GM12891 (cell line): ENCODE measurements around the gene ALG11.

Experiments
- PAX5 ChIP-seq: IDR thresholded peaks from 2 replicates; pipeline ENCODE4 v1.6.1; 2011; ENCODE audit warnings: low read length, moderate library complexity, mild to moderate bottlenecking; ENCODE audit not compliant: insufficient read depth, severe bottlenecking
- POLR2A ChIP-seq: IDR thresholded peaks from 2 replicates; pipeline ENCODE4 v1.6.1; 2011; ENCODE audit warnings: low read depth, low read length, control low read depth
- POLR2AphosphoS5 ChIP-seq: IDR thresholded peaks from 2 replicates; pipeline ENCODE4 v1.6.1; 2011; ENCODE audit warnings: low read depth, low read length, control low read depth
- SPI1 ChIP-seq: IDR thresholded peaks from 2 replicates; pipeline ENCODE4 v1.6.1; 2011; ENCODE audit warnings: low read depth, low read length, control low read depth
- TAF1 ChIP-seq: IDR thresholded peaks from 2 replicates; pipeline ENCODE4 v1.6.1; 2011; ENCODE audit warnings: low read depth, low read length, control low read depth

DNA sequence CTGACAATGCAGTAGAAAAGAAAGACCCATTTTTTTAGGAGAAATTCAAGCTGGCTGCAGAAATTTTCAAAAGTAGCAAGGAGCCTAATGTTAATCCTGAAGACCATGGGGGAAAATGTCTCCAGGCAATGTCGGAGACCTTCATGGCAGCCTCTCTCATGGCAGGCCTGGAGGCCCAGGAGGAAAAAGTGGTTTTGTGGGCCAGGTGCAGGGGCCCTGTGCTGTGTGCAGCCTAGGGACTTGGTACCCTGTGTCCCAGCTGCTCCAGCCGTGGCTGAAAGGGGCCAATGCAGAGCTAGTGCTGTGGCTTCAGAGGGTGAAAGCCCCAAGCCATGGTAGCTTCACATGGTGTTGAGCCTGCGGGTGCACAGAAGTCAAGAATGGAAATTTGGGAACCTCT, 4.1 kb downstream of the ALG11 start:
- TF ChIP-seq PAX5 (no peak), POLR2A (no peak), TAF1 (no peak), POLR2AphosphoS5 (no peak), SPI1 (no peak)
